HG03432 (cell line): ENCODE measurements around the gene UBE2S.
A peak's percentile ranks its signal among the peaks of the same experiment; 100 is the strongest.
"Not testable (repeated sequence)": the region's sequence is repeated elsewhere in the genome, so short reads cannot be mapped to it uniquely, and the experiment has no call there.

ENCODE experiments used
- ATAC-seq: cut with Tn5 transposase; IDR thresholded peaks from one replicate; pipeline ENCODE4 v1.9.1; 2021; ENCODE audit warnings: mild to moderate bottlenecking, moderate library complexity; ENCODE audit not compliant: unreplicated experiment

The UBE2S gene

DNA sequence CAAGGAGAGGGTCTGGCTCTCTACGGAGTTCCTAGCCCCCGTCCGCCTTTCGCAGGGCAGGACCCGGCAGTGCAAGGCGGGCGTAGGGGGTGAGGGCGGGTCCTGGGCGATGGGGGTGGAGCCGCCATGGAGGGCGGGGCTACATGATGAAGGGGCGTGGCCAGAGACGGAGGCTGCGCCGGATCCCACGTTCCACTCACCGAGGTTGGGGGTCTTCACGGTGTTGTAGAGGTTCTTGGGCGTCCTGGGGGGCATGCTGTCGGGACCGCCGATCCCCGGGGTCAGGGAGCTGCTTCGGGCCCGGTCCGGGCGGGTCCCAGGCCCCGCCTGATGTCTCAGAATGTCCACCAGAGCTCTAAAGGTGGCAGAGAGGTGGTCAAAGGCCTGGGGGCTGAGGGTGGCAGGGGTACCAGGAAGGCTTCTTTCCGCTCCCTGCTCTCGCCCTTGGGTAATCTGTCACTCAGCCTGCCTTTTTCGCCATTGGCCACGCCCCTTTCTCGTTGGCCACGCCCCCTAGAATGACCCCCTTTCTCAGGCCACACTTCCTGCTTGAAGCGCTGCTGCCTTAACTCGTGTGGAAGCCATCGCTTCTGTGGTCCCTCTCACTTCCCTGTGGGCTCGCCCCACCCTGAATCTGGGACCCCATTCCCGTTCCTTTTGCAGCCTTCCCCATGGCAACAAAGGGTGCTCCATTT lies 33.0 kb upstream of the UBE2S start:
- ATAC-seq, result no peak

GRCh38 chr19:55439052-55439451 lies 31.5 kb upstream of the UBE2S start:
- ATAC-seq, result no peak

DNA sequence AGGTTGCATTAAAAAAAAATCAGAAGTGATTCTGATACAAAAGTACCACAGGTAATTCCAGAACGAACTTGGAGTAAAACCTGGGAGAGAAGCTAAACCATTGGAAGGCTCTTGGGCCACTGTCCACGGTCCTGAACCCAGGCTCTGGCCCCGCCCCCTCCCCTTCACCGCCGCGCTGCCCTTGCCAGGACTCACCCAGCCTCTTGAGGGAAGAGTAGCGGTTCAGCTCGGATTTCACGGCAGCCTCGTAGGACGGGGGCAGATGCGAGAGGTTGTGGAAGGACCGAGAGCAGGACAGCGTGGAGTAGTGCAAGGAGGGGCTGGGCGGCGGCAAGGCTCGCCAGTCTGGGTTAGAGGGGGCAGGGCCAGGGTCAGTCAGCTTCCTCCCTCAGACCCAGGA lies 29.8 kb upstream of the UBE2S start:
- ATAC-seq, result no peak

DNA sequence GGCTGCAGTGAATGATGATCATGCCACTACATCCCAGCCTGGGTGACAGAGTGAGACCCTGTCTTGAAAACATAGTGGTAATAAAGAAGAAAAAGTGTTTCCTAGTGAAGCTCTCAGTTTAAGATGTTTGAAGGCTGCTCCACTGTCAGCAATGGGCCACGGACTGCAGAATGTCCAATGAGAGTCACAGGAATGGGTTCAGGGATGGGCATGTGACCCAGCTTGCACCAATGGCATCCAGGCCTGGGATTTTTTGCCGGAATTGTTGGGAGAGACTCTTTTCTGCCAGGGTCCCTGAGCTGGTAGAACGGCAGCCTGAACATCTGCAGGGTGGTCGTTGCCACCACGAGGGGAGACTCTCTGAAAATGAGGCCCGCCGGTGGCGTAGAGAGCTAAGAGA lies 29.3 kb upstream of the UBE2S start:
- ATAC-seq, result no peak

DNA sequence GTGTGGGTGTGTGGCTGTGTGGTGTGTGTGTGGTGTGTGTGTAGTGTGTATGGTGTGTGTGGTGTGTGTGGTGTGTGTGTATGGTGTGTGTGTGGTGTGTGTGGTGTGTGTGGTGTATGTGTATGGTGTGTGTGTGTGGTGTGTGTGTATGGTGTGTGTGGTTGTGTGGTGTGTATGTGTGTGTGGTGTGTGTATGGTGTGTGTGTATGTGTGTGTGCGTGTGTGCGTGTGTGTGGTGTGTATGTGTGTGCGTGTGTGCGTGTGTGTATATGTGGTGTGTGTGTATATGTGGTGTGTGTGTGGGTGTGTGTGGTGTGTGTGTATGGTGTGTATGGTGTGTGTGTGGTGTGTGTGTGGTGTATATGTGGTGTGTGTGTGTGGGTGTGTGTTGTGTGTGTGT lies 27.4 kb upstream of the UBE2S start:
- no peak for ATAC-seq

DNA sequence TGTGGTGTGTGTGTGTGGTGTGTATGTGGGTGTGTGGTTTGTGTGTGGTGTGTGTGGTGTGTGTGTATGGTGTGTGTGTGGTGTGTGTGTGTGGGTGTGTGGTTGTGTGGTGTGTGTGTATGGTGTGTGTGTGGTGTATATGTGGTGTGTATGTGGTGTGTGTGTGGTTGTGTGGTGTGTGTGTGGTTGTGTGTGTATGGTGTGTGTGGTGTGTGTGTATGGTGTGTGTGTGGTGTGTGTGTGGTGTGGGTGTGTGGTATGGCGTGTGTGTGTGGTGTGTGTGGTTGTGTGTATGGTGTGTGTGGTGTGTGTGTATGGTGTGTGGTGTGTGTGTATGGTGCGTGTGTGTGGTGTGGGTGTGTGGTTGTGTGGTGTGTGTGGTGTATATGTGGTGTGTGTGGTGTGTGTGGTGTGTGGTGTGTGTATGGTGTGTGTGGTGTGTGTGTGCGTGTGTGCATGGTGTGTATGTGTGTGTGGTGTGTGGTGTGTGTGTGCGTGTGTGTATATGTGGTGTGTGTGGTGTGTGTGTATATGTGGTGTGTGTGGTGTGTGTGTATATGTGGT lies 26.9 kb upstream of the UBE2S start:
- no peak for ATAC-seq

GRCh38 chr19:55433292-55433691 lies 25.7 kb upstream of the UBE2S start:
- ATAC-seq, result no peak

DNA sequence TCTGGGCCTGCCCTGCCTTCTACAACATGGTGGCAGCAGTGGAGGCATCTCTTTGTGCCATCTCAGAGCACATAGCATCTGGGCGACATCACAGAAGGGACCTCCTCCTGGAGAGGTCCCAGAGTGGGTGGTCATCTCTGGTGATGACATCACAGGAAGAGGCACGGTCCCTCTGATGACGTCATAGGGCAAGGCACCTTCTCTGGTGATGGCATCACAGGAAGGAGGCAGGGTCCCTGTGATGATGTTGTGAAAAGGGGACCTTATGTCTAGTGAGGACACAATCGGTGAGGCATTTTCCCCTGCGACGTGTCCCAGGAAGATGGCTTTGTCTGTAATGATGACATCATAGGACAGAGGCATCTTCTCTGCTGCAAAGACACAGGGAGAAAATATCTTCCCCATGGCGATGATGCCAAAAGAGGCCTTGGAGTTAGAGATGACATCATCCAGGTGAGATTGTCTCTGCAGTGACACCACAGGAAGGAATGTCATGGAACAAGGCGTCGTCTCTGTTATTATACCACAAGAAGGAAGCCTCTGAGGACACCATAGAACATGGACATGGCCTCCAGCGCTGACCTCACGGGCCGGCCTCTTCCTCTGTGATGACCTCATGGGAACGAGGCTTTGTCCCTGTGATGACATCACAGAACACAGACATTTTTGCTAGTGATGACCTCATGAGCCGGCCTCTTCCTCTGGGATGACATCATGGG lies 24.8 kb upstream of the UBE2S start:
- ATAC-seq, result no peak

- ATAC-seq, result no peak
These were observed 23.6 kb upstream of the UBE2S start for GRCh38 chr19:55431183-55431582.

GRCh38 chr19:55426042-55426441 lies 18.5 kb upstream of the UBE2S start:
- ATAC-seq, result no peak

DNA sequence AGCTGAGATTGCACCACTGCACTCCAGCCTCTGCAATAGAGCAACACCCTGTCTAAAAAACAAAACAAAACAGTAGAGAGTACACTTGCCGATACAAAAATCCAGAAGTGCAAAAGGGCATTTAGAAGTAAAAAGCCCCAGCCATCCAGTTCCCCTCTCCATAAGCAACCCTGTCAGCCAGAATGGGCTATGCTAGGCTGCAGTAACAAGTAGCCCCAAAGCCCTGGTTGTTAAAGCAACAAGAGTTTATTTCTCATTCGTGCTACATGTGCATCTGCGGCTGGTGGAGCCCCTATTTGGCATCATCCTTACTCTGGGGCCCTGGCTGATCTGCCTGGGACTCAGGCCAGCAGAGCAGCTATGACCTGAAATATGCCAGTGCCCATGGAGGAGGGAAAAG lies 16.9 kb upstream of the UBE2S start:
- ATAC-seq, result no peak

DNA sequence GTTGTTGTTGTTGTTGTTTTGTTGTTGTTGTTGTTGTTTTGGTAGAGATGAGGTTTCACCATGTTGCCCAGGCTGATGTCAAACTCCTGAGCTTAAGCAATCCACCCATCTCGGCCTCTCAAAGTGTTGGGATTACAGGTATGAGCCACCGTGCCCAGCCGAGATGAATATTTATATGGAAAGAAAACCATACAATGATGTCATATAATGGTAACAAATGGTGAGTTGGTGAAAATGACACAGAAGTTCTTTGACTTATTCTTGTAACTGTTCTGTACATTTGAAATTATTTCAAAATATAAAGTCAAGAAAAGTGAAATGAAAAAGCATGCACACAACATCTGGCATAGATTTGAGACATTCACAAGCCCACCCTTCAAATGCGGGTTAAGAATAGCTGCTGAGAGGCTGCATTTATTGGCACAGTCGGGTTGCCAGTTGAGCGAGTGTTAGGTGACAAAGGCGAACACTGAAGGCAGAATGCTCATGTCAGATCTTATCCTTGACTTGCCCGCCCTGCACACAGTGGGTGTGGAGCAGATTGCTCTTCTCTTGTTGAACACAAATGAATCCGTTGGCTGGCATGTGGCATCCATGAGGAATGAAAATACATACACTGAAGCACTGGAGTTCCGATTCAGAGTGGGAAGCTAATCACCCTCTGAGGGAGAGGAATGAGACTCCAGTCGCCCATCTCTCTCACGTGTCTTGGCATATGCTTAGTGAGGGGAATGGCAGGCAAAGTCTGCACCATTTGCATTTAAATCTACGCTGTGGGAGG lies 15.8 kb upstream of the UBE2S start:
- ATAC-seq, result no peak

DNA sequence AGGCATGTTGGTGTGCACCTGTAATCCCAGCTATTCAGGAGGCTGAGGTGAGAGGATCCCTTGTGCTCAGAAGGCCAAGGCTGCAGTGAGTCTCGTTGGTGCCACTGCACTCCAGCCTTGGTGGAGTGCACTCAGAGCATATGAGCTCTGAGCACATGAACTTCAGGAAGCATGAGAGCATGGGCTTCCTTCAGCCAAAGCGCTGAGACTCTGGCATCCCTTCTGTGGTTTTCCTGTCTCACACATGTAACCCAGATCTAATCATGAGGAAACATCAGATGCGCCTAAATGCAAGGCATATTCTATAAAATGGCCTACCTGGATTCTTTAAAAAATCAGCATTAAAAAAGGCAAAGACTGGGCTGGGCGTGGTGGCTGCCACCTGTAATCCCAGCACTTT lies 13.7 kb upstream of the UBE2S start:
- not testable (repeated sequence) for ATAC-seq

- no peak for ATAC-seq
These were observed 12.1 kb upstream of the UBE2S start for GRCh38 chr19:55419624-55420236.

DNA sequence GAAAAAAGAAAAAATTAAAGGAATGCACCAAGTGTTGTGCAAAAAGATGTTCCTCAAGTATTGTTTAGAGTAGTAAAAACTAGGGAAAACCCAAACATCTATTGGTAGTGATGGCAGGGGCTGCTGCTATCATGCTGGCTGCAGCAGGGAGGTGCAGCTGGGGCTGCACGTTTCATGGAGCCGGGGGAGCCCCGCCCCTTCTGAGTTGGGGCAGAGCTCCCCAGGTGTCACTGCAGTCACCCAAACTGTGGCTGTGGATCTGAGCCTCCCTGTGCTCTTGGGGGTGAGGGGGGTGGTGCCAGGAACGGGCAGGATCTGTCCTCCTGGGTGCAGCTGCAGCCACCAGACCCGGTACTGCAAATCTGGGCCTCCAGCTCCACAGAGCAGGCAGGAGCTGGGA lies 11.5 kb upstream of the UBE2S start:
- no peak for ATAC-seq

DNA sequence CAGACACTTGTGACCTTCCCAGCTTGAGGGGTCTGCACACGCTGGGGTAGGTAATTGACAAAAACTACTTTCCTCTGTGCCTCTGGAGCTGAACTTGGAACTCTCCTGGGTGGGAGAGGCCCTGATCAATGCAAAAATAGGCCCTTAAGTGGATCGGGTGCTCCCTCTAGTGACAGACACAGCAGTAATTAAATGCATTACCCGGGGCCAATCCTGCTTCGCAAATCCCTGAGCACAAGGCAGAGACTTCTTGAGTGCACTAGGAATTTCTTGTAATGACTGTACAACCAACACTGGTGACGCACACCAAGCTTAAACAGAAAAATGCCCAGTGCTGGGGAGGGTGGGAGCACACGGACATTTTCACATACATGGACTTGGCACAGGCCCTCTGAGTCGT lies 10.6 kb upstream of the UBE2S start:
- no peak for ATAC-seq

DNA sequence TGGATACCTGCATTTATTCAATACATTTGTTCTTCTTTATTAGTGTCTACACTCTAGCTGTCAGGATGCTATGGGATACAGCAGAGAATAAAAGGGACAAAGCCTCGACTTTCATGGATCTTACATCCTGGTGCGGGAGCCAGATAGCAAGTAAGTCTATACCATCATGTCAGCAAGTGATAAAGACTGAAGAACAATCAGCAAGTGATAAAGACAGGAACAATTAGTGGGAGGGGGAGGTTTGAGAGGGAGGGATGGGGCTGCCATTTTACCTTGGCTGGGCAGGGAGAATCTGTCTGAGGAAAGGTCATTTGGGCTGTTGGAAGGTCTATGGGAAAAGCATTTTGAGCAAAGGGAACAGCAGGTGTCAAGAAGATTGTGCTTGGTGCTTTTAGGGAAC lies 2.6 kb upstream of the UBE2S start:
- no peak for ATAC-seq

DNA sequence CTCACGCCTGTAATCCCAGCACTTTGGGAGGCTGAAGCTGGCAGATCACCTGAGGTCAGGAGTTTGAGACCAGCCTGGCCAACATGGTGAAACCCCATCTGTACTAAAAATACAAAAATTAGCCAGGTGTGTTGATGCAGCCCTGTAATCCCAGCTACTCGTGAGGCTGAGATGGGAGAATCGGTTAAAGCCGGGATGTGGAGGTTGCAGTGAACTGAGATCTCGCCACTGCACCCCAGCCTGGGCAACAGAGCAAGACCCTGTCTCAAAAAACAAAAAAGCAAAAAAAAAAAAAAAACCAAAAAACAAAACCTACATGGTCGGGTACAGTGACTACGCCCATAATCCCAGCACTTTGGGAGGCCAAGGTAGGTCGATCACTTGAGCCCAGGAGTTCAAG lies 1.6 kb upstream of the UBE2S start:
- not testable (repeated sequence) for ATAC-seq

- no peak for ATAC-seq
These were observed 915 bp upstream of the UBE2S start for GRCh38 chr19:55408533-55408872.

GRCh38 chr19:55407800-55408532 lies 378 bp upstream of the UBE2S start:
- ATAC-seq, result peak; percentile 85
